Neural cell (in vitro differentiated cells): ENCODE measurements around the gene CCDC85C.

Experiments used
- CTCF ChIP-seq: fragments of 450-650 bp; IDR thresholded peaks from 2 replicates; pipeline ENCODE4 v1.5.1; 2014; ENCODE audit warnings: antibody characterized with exemption, mild to moderate bottlenecking, moderate library complexity; ENCODE audit not compliant: poor library complexity, severe bottlenecking
- EP300 ChIP-seq: fragments of 450-650 bp; conservative IDR thresholded peaks from 2 replicates; pipeline ENCODE4 v1.6.1; 2014; ENCODE audit warnings: antibody characterized with exemption, mild to moderate bottlenecking, moderate library complexity; ENCODE audit not compliant: poor library complexity, severe bottlenecking
- EZH2 ChIP-seq: fragments of 200-600, 300-800 bp; shearing (Covaris generic), sonication (generic); IDR thresholded peaks from 2 replicates; pipeline ENCODE4 v1.6.1; 2014; ENCODE audit warnings: antibody characterized with exemption, low read length, borderline replicate concordance, mild to moderate bottlenecking; ENCODE audit not compliant: insufficient read depth, poor library complexity, severe bottlenecking
- POLR2AphosphoS5 ChIP-seq: IDR thresholded peaks from 2 replicates; pipeline ENCODE4 v1.6.1; 2012
- REST ChIP-seq: IDR thresholded peaks from 2 replicates; pipeline ENCODE4 v1.6.1; 2012; ENCODE audit warnings: borderline replicate concordance
- TAF1 ChIP-seq: IDR thresholded peaks from 2 replicates; pipeline ENCODE4 v1.6.1; 2012; ENCODE audit warnings: low read depth

- TF ChIP-seq REST (no peak), CTCF (no peak), EZH2 (no peak), POLR2AphosphoS5 (no peak), EP300 (no peak), TAF1 (no peak)
Measured at GRCh38 chr14:99532310-99532709, 71.7 kb downstream of the CCDC85C start.
